ENCODE data around the gene VASH2.

VASH2 gene

DNA sequence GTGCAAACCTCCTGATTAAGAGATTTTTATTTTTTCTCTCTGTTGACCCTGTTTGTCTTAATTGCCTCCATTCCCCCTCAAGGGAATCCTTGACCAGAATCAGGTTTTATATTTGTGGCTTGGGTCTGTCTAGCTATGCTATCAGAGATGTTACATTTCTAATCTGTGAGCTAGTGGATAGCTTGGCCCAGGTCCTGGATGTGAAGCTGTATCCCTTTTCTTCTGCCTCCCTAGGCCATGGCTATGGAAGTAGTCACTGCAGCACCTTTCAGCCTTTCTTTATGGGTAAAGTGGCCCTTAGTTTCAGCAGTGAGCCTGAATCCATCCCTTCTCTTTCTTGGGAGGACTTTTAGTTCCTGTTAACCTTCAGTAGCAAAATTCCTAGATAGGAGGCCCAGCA, 82.3 kb downstream of the VASH2 start:
- ATAC-seq (ENCODE audit: low read depth) (no peak), DNase-seq (ENCODE audit: low spot score in 2 of 2) (no peak)
- Mint-ChIP-seq H3K4me1 (no peaks in the 10 kb centered on the region), H3K27ac (no peak overlapping the region), H3K4me3 (no peak overlapping the region), H3K9me3 (no peaks in the 10 kb centered on the region), H3K27me3 (peaks cover 26% of the 10 kb centered on the region), H3K36me3 (no peaks in the 10 kb centered on the region)

DNA sequence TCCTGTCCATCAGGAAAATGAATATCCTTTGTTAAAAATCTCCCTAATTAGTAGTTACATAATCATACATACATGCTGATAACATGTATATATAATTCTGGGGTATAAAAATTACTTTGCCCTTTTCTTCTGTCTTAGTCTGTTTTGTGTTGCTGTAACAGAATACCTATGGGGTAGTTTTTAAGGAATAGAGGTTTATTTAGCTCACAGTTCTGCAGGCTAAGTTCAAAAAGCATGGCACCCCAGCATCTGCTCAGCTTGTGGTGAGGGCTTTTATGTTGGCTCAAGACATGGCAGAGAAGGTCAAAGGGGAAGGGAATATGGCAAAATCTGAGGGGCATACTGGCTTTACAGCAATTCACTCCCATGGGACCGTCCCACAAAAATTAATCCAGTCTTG, 84.4 kb downstream of the VASH2 start:
- DNase-seq (ENCODE audit: low spot score in 2 of 2) (no peak), ATAC-seq (ENCODE audit: low read depth) (no peak)
- no peak overlapping the region for H3K4me3 Mint-ChIP-seq
- H3K36me3 Mint-ChIP-seq: no peaks in the 10 kb centered on the region
- H3K27ac Mint-ChIP-seq: no peak overlapping the region
- peaks cover 24% of the 10 kb centered on the region for H3K27me3 Mint-ChIP-seq
- no peaks in the 10 kb centered on the region for H3K4me1 Mint-ChIP-seq
- H3K9me3 Mint-ChIP-seq: no peaks in the 10 kb centered on the region

DNA sequence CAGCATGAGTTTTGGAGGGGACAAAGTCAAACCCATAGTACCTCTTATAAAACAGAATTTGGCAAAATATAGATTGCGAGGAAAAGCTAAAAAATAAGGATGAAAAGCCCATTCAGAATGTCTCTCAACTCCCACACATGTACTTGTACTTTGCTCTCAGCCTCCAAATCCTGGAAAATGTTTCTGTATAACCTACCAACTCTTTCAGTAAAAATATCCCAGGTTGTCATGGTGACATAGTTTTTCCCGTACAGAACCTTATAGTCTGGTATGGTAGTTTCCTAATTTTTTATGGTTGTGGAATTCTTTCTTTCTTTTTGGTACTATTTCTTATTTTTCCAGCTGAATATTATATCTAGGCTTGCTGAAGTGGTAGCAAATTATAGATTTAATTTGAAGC, 85.2 kb downstream of the VASH2 start:
- Mint-ChIP-seq H3K4me3 (no peak overlapping the region), H3K27me3 (peaks cover 19% of the 10 kb centered on the region), H3K27ac (no peak overlapping the region), H3K9me3 (no peaks in the 10 kb centered on the region), H3K4me1 (no peaks in the 10 kb centered on the region), H3K36me3 (no peaks in the 10 kb centered on the region)
- no peak for ATAC-seq (ENCODE audit: low read depth)
- DNase-seq (ENCODE audit: low spot score in 2 of 2): no peak

Data from memory B cell (primary cell).